SK-N-SH treated with all-trans-retinoic acid at 6 μM for 48 hours (cell line): ENCODE data around the gene CBFA2T3.

Experiments
- ATAC-seq: fragments of 200-7000 bp; cut with Tn5 transposase; 3 replicates; pipeline ENCODE4 v1.9.1; 2020; ENCODE audit warnings: mild to moderate bottlenecking, moderate library complexity
- BACH2 ChIP-seq: fragments of 250-450 bp; sonication (Bioruptor Pico); IDR thresholded peaks from 2 replicates; pipeline ENCODE4 v1.9.0; 2021; ENCODE audit warnings: mild to moderate bottlenecking, borderline replicate concordance
- GLIS3 ChIP-seq: fragments of 250-450 bp; sonication (Bioruptor Pico); IDR thresholded peaks from 2 replicates; pipeline ENCODE4 v1.5.0; 2020; ENCODE audit warnings: mild to moderate bottlenecking, moderate library complexity
- ISL1 ChIP-seq: fragments of 250-450 bp; sonication (Bioruptor Pico); IDR thresholded peaks from 2 replicates; pipeline ENCODE4 v2.1.2; 2022; ENCODE audit warnings: mild to moderate bottlenecking, moderate library complexity
- PPARA ChIP-seq: fragments of 250-450 bp; sonication (Bioruptor Pico); IDR thresholded peaks from 2 replicates; pipeline ENCODE4 v1.5.0; 2020; ENCODE audit warnings: mild to moderate bottlenecking, borderline replicate concordance
- SNAI2 ChIP-seq: fragments of 250-450 bp; sonication (Bioruptor Pico); IDR thresholded peaks from 2 replicates; pipeline ENCODE4 v1.5.0; 2020; ENCODE audit warnings: mild to moderate bottlenecking, moderate library complexity
- TCF4 ChIP-seq: fragments of 250-450 bp; sonication (Bioruptor Pico); IDR thresholded peaks from 2 replicates; pipeline ENCODE4 v1.8.0; 2021; ENCODE audit warnings: mild to moderate bottlenecking, moderate library complexity, borderline replicate concordance
- TOX ChIP-seq: fragments of 250-450 bp; sonication (Bioruptor Pico); IDR thresholded peaks from 2 replicates; pipeline ENCODE4 v1.8.0; 2021; ENCODE audit warnings: mild to moderate bottlenecking, moderate library complexity, borderline replicate concordance
- ZC3H10 ChIP-seq: fragments of 250-450 bp; sonication (Bioruptor Pico); IDR thresholded peaks from 2 replicates; pipeline ENCODE4 v1.5.1; 2021; ENCODE audit warnings: mild to moderate bottlenecking, moderate library complexity
- ZFP3 ChIP-seq: fragments of 250-450 bp; sonication (Bioruptor Pico); IDR thresholded peaks from 2 replicates; pipeline ENCODE4 v1.5.0; 2020; ENCODE audit warnings: mild to moderate bottlenecking, moderate library complexity
- ZFP30 ChIP-seq: fragments of 450-650 bp; formaldehyde crosslinking; IDR thresholded peaks from 2 replicates; pipeline ENCODE4 v1.5.0; 2022; ENCODE audit warnings: mild to moderate bottlenecking, moderate library complexity
- ZNF565 ChIP-seq: fragments of 450-650 bp; formaldehyde crosslinking; conservative IDR thresholded peaks from 2 replicates; pipeline ENCODE4 v1.5.0; 2020; ENCODE audit warnings: low read depth, mild to moderate bottlenecking, moderate library complexity
- ZNF8 ChIP-seq: fragments of 450-650 bp; formaldehyde crosslinking; IDR thresholded peaks from 2 replicates; pipeline ENCODE4 v1.5.0; 2020; ENCODE audit warnings: mild to moderate bottlenecking, moderate library complexity
- TF ChIP-seq, protein P1 (sequence below): fragments of 250-450 bp; sonication (Bioruptor Pico); IDR thresholded peaks from 2 replicates; pipeline ENCODE4 v1.5.1; 2020; ENCODE audit warnings: low read depth, mild to moderate bottlenecking, moderate library complexity
- TF ChIP-seq, protein P2 (sequence below): fragments of 250-450 bp; sonication (Bioruptor Pico); IDR thresholded peaks from 2 replicates; pipeline ENCODE4 v1.5.1; 2021; ENCODE audit warnings: mild to moderate bottlenecking, moderate library complexity
- TF ChIP-seq, protein P3 (sequence below): fragments of 250-450 bp; sonication (Bioruptor Pico); IDR thresholded peaks from 2 replicates; pipeline ENCODE4 v1.5.0; 2020; ENCODE audit warnings: mild to moderate bottlenecking, moderate library complexity
- TF ChIP-seq, protein P4 (sequence below): fragments of 250-450 bp; sonication (Bioruptor Pico); IDR thresholded peaks from 2 replicates; pipeline ENCODE4 v1.8.0; 2021; ENCODE audit warnings: low read depth, mild to moderate bottlenecking, moderate library complexity, borderline replicate concordance
- TF ChIP-seq, protein P5 (sequence below): fragments of 250-450 bp; sonication (Bioruptor Pico); IDR thresholded peaks from 2 replicates; pipeline ENCODE4 v1.8.0; 2020; ENCODE audit warnings: mild to moderate bottlenecking, moderate library complexity, borderline replicate concordance

CBFA2T3 gene

DNA sequence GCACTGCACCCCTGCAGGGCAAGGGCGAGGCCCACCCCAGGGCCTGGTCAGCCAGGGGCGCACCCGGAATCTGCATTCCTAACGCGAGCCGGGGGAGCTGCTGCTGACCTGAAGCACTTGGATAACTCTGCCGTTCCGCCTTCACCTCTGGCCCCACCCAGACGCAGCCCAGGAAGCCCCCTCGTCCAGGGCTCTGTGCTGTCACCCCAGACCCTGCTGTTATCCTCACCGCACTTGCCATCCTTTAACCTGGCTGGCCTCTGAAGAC lies 97.3 kb downstream of the CBFA2T3 start:
- TF ChIP-seq SNAI2 (CRISPR knock-in tag), result no peak
- no peak for TF ChIP-seq TOX
- no peak for TF ChIP-seq GLIS3 (CRISPR knock-in tag)
- no peak for TF ChIP-seq BACH2 (CRISPR knock-in tag)
- no peak for TF ChIP-seq ZC3H10
- TF ChIP-seq ISL1 (CRISPR knock-in tag), result no peak
- TF ChIP-seq ZNF8 (CRISPR knock-in tag), result no peak
- TF ChIP-seq, protein P1, sequence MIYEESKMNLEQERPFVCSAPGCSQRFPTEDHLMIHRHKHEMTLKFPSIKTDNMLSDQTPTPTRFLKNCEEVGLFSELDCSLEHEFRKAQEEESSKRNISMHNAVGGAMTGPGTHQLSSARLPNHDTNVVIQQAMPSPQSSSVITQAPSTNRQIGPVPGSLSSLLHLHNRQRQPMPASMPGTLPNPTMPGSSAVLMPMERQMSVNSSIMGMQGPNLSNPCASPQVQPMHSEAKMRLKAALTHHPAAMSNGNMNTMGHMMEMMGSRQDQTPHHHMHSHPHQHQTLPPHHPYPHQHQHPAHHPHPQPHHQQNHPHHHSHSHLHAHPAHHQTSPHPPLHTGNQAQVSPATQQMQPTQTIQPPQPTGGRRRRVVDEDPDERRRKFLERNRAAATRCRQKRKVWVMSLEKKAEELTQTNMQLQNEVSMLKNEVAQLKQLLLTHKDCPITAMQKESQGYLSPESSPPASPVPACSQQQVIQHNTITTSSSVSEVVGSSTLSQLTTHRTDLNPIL (CRISPR knock-in tag), result no peak
- TF ChIP-seq PPARA (CRISPR knock-in tag), result no peak
- no peak for TF ChIP-seq ZNF565 (CRISPR knock-in tag)
- TF ChIP-seq, protein P2, sequence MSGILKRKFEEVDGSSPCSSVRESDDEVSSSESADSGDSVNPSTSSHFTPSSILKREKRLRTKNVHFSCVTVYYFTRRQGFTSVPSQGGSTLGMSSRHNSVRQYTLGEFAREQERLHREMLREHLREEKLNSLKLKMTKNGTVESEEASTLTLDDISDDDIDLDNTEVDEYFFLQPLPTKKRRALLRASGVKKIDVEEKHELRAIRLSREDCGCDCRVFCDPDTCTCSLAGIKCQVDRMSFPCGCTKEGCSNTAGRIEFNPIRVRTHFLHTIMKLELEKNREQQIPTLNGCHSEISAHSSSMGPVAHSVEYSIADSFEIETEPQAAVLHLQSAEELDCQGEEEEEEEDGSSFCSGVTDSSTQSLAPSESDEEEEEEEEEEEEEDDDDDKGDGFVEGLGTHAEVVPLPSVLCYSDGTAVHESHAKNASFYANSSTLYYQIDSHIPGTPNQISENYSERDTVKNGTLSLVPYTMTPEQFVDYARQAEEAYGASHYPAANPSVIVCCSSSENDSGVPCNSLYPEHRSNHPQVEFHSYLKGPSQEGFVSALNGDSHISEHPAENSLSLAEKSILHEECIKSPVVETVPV (CRISPR knock-in tag), result no peak
- TF ChIP-seq, protein P3, sequence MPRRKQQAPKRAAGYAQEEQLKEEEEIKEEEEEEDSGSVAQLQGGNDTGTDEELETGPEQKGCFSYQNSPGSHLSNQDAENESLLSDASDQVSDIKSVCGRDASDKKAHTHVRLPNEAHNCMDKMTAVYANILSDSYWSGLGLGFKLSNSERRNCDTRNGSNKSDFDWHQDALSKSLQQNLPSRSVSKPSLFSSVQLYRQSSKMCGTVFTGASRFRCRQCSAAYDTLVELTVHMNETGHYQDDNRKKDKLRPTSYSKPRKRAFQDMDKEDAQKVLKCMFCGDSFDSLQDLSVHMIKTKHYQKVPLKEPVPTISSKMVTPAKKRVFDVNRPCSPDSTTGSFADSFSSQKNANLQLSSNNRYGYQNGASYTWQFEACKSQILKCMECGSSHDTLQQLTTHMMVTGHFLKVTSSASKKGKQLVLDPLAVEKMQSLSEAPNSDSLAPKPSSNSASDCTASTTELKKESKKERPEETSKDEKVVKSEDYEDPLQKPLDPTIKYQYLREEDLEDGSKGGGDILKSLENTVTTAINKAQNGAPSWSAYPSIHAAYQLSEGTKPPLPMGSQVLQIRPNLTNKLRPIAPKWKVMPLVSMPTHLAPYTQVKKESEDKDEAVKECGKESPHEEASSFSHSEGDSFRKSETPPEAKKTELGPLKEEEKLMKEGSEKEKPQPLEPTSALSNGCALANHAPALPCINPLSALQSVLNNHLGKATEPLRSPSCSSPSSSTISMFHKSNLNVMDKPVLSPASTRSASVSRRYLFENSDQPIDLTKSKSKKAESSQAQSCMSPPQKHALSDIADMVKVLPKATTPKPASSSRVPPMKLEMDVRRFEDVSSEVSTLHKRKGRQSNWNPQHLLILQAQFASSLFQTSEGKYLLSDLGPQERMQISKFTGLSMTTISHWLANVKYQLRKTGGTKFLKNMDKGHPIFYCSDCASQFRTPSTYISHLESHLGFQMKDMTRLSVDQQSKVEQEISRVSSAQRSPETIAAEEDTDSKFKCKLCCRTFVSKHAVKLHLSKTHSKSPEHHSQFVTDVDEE (CRISPR knock-in tag), result no peak
- TF ChIP-seq TCF4 (CRISPR knock-in tag), result no peak
- TF ChIP-seq ZFP3, result no peak
- TF ChIP-seq, all 23 proteins: peak for 0
- no peak for ATAC-seq

DNA sequence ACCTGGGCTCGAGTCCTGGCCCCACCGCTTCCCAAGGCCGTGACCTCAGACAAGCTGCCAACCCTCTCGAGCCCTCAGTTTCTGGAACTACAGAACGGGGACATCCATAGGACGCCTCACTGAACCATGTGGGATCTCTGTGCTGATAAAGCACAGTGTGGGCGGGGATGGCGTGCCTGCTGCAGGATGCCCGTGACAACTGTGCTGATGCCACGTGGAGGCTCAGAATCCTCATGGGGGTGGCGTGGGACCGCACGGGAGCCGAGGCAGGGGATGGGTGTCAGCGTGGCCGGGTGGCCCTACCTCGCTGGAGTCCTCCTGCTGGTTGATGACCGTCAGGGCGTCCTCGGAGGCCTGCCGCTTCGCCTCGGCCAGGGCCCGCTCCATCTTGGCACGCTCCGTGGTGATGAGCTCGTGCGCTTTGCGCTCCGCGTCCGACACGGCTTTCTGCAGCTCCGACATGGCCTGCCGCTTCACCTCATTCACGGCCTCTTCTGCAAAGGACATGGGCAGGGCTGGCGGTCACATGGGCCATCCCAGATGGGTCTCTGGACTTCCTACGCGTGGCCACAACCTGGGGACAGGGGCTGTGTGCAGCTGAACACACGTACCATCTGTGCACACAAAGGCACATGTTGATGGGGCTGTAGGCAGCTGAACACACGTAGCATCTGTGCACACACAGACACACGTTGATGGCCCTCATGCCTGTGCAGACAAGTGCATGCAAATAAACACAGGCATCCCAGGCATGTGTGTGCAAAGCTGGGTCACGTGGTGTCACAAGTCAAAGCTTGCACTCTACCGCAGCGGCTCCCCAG lies 97.8 kb downstream of the CBFA2T3 start:
- TF ChIP-seq, protein P4, sequence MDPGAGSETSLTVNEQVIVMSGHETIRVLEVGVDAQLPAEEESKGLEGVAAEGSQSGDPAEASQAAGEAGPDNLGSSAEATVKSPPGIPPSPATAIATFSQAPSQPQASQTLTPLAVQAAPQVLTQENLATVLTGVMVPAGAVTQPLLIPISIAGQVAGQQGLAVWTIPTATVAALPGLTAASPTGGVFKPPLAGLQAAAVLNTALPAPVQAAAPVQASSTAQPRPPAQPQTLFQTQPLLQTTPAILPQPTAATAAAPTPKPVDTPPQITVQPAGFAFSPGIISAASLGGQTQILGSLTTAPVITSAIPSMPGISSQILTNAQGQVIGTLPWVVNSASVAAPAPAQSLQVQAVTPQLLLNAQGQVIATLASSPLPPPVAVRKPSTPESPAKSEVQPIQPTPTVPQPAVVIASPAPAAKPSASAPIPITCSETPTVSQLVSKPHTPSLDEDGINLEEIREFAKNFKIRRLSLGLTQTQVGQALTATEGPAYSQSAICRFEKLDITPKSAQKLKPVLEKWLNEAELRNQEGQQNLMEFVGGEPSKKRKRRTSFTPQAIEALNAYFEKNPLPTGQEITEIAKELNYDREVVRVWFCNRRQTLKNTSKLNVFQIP (CRISPR knock-in tag), result no peak
- no peak for TF ChIP-seq TCF4 (CRISPR knock-in tag)
- TF ChIP-seq, protein P3 (CRISPR knock-in tag), result no peak
- TF ChIP-seq, protein P5, sequence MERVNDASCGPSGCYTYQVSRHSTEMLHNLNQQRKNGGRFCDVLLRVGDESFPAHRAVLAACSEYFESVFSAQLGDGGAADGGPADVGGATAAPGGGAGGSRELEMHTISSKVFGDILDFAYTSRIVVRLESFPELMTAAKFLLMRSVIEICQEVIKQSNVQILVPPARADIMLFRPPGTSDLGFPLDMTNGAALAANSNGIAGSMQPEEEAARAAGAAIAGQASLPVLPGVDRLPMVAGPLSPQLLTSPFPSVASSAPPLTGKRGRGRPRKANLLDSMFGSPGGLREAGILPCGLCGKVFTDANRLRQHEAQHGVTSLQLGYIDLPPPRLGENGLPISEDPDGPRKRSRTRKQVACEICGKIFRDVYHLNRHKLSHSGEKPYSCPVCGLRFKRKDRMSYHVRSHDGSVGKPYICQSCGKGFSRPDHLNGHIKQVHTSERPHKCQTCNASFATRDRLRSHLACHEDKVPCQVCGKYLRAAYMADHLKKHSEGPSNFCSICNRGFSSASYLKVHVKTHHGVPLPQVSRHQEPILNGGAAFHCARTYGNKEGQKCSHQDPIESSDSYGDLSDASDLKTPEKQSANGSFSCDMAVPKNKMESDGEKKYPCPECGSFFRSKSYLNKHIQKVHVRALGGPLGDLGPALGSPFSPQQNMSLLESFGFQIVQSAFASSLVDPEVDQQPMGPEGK, result no peak
- no peak for ATAC-seq

DNA sequence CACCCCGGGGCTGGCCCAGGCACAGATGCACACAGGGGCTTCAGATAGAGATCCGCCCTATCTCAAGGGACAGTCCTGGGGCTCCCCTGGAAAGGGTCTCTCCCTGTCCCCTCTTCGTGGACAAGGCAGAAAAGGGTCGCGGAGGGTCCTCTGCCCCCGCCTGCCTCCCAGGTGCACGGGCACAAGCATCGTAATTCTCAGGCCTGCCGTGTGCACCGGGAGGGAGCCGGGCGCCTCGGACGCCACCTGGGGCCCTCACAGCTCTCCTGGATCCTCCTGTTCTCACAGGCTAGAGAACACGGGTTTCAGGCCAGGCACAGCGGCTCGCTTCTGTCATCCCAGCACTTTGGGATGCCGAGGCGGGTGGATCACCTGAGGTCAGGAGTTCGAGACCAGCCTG lies 98.7 kb downstream of the CBFA2T3 start:
- no peak for ATAC-seq
- TF ChIP-seq, protein P3 (CRISPR knock-in tag), result no peak
- TF ChIP-seq GLIS3 (CRISPR knock-in tag), result no peak
- no peak for TF ChIP-seq ZFP30 (CRISPR knock-in tag)
- TF ChIP-seq, protein P5, result no peak
- no peak for TF ChIP-seq TOX
- no peak for TF ChIP-seq ZNF565 (CRISPR knock-in tag)
- TF ChIP-seq, protein P1 (CRISPR knock-in tag), result no peak
- TF ChIP-seq ZFP3, result no peak
